Endodermal cell (in vitro differentiated cells): ENCODE results near the gene ERCC5. TPM values are rescaled to one million over a fixed set of nuclear protein-coding genes. Genes with fewer than 3 reads are reported as not detected.

Experiments used
- DNase-seq: peaks from one replicate; pipeline ENCODE4 v3.0.0-alpha.2; 2017
- H3K27ac ChIP-seq: 2 replicates; pipeline ENCODE4 v1.5.1; 2013; ENCODE audit warnings: mild to moderate bottlenecking, low read depth, low read length, moderate library complexity
- H3K27me3 ChIP-seq: 2 replicates; pipeline ENCODE4 v1.6.1; 2013; ENCODE audit warnings: mild to moderate bottlenecking, low read length, moderate library complexity; ENCODE audit not compliant: insufficient read depth, control insufficient read depth, poor library complexity, severe bottlenecking
- H3K36me3 ChIP-seq: 2 replicates; pipeline ENCODE4 v1.7.0; 2013; ENCODE audit warnings: mild to moderate bottlenecking, low read length, moderate library complexity; ENCODE audit not compliant: control insufficient read depth, insufficient read depth
- H3K4me1 ChIP-seq: one replicate; pipeline ENCODE4 v1.7.0; 2013; ENCODE audit warnings: low read length; ENCODE audit not compliant: control insufficient read depth, insufficient read depth
- H3K4me3 ChIP-seq: 2 replicates; pipeline ENCODE4 v1.5.1; 2013; ENCODE audit warnings: mild to moderate bottlenecking, low read length, moderate library complexity
- H3K9ac ChIP-seq: 2 replicates; pipeline ENCODE4 v1.6.1; 2013; ENCODE audit warnings: mild to moderate bottlenecking, low read length, moderate library complexity; ENCODE audit not compliant: poor library complexity, severe bottlenecking; ENCODE audit errors: extremely low read depth
- H3K9me3 ChIP-seq: 2 replicates; pipeline ENCODE4 v1.6.1; 2013; ENCODE audit warnings: mild to moderate bottlenecking, low read length, moderate library complexity; ENCODE audit not compliant: control insufficient read depth
- H3K27ac Mint-ChIP-seq: 2 replicates; pipeline ENCODE4 v1.8.0; 2020; ENCODE audit warnings: mixed read lengths
- H3K27me3 Mint-ChIP-seq: 2 replicates; pipeline ENCODE4 v1.8.0; 2021; ENCODE audit warnings: mild to moderate bottlenecking, mixed read lengths; ENCODE audit not compliant: insufficient read depth
- H3K36me3 Mint-ChIP-seq: 2 replicates; pipeline ENCODE4 v1.8.0; 2020; ENCODE audit warnings: low read depth, mixed read lengths
- H3K4me1 Mint-ChIP-seq: 2 replicates; pipeline ENCODE4 v1.8.0; 2020; ENCODE audit warnings: mixed read lengths
- H3K4me3 Mint-ChIP-seq: 2 replicates; pipeline ENCODE4 v1.8.0; 2020; ENCODE audit warnings: mild to moderate bottlenecking, moderate library complexity, mixed read lengths
- H3K9me3 Mint-ChIP-seq: 2 replicates; pipeline ENCODE4 v1.8.0; 2020; ENCODE audit warnings: mild to moderate bottlenecking, mixed read lengths
- WGBS, 2 experiments: methylation state at CpG; one replicate each; pipeline versions ENCODE4 v1.1.5 to v1.1.7; 2013; ENCODE audit warnings: missing lambda C conversion rate in 2 of 2, mixed read lengths in 1 of 2; ENCODE audit not compliant: insufficient coverage in 1 of 2, insufficient read length in 1 of 2; 5-methylcytosine and 5-hydroxymethylcytosine counted together
- total RNA-seq, 2 donors: library from RNA; stranded (reverse); fragmentation: NEBNext Ultra II Directional in 1 of 2; extraction: Animal tissue kit (Norgen Biotek cat#: 25700) in 1 of 2; gene quantifications; 2 replicates in 1 of 2; 3 replicates in 1 of 2; pipeline ENCODE4 v1.2.1, GENCODE V29; 2021
- TF ChIP-seq, protein P1 (sequence below): fragments of 200-600 bp; sonication (generic); conservative IDR thresholded peaks from 2 replicates; pipeline ENCODE4 v1.5.0; 2021; ENCODE audit warnings: antibody characterized with exemption, mild to moderate bottlenecking

The ERCC5 gene
- total RNA-seq, 2 donors from 2014 or later: 22.4 to 26.7 TPM

DNA sequence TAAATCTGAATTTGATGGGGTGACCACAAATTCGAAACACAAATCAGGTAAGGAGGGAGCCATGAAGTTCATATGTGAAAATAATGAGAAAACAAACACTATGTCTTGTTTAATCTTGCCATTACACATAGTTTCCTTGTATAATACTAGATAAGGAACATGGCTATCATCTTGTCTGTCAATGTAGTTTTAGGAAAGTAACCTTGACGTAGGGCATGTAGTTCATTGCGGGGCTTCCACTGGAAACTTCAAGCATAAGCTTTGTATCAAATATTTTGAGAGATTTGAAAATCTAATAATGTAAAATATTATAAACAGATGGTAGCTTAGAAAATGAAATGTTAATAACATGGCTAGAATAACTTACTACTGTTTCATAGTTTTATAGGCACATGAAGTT is 38.1 kb upstream of the ERCC5 start:
- TF ChIP-seq, protein P1, sequence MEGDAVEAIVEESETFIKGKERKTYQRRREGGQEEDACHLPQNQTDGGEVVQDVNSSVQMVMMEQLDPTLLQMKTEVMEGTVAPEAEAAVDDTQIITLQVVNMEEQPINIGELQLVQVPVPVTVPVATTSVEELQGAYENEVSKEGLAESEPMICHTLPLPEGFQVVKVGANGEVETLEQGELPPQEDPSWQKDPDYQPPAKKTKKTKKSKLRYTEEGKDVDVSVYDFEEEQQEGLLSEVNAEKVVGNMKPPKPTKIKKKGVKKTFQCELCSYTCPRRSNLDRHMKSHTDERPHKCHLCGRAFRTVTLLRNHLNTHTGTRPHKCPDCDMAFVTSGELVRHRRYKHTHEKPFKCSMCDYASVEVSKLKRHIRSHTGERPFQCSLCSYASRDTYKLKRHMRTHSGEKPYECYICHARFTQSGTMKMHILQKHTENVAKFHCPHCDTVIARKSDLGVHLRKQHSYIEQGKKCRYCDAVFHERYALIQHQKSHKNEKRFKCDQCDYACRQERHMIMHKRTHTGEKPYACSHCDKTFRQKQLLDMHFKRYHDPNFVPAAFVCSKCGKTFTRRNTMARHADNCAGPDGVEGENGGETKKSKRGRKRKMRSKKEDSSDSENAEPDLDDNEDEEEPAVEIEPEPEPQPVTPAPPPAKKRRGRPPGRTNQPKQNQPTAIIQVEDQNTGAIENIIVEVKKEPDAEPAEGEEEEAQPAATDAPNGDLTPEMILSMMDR: no peak
- Histone ChIP-seq H3K27ac (no peak overlapping the region), H3K4me3 (no peak overlapping the region), H3K9ac (no peak overlapping the region), H3K4me1 (no peaks in the 10 kb centered on the region), H3K36me3 (peaks cover 4% of the 10 kb centered on the region), H3K27me3 (no peaks in the 10 kb centered on the region), H3K9me3 (peaks cover 9% of the 10 kb centered on the region)
- peaks cover 12% of the 10 kb centered on the region for H3K9me3 Mint-ChIP-seq
- no peak for DNase-seq
- no peak overlapping the region for H3K4me3 Mint-ChIP-seq
- no peaks in the 10 kb centered on the region for H3K27me3 Mint-ChIP-seq
- H3K36me3 Mint-ChIP-seq: peaks cover 16% of the 10 kb centered on the region
- WGBS, 2 experiments: 92 to 100% methylated on average over 2 to 3 of the region's 3 CpGs
- no peaks in the 10 kb centered on the region for H3K4me1 Mint-ChIP-seq
- no peak overlapping the region for H3K27ac Mint-ChIP-seq

DNA sequence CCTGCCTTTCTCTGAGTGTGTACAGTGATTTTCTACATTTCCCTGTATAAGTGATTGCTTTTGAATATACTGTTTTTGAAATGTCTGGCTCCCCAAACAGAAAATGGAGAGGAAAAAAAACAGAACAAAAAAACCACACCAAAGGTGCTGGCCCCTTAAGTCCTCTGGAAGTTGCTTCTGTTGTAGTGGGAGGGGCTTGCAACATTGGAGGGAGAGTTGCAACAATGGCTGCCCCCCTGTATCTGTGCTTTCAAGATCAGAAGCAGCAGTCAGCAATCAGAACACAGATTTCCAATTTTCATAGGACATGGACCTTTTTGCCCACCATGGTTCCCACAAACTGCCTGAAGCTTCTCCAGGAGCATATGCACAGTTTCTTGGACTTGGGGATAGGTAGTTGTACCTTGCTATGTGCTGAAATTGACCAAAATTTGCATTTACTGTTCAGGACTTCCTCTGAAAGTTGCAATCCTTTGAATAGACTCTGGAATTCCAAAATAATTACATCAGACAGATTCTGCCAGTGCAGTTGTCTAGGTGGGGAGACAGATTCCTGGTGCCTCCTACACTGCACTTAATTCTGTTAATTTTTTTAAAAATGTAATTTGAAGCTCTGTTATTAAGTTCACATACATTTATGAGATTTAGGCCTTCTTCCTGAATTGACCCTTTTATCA is 33.1 kb upstream of the ERCC5 start:
- TF ChIP-seq, protein P1: no peak
- Mint-ChIP-seq H3K27me3 (no peaks in the 10 kb centered on the region), H3K9me3 (peaks cover 12% of the 10 kb centered on the region), H3K36me3 (peaks cover 16% of the 10 kb centered on the region), H3K4me3 (no peak overlapping the region), H3K4me1 (no peaks in the 10 kb centered on the region), H3K27ac (peak overlapping the region; percentile 70)
- peaks cover 9% of the 10 kb centered on the region for H3K9me3 ChIP-seq
- no peak for DNase-seq
- H3K9ac ChIP-seq: no peak overlapping the region
- no peaks in the 10 kb centered on the region for H3K27me3 ChIP-seq
- peaks cover 11% of the 10 kb centered on the region for H3K36me3 ChIP-seq
- no peak overlapping the region for H3K4me3 ChIP-seq
- no peak overlapping the region for H3K27ac ChIP-seq
- no peaks in the 10 kb centered on the region for H3K4me1 ChIP-seq

DNA sequence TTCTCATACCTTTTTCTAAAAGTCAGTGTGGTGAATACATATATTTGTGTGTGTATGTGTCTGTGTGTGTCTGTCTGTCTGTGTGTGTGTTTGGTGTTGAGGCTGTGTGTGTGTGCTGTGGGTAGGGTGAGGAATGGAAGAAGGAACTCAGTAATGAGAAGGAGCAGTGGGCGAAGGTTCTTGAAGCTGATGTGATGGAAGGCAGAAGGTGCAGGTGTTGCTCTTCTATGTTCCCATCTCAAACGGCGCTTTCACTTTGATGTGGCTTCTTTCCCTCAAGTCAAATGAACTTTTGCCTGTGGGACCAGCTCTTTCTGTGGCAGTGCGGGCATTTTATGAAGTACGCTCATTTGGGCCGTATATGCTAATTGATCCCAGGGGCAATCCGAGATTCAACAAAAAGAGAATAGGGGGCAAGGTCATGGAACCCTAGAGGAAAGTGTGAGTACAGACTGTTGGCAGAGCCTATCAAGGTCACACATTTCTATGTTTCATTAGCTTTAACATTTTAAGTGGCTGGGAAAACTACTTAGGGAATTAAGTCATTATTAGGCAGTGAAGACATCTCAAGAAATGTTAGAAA is 31.7 kb upstream of the ERCC5 start:
- no peaks in the 10 kb centered on the region for H3K4me1 Mint-ChIP-seq
- H3K4me3 Mint-ChIP-seq: no peak overlapping the region
- WGBS, 2 experiments: 92 to 97% methylated on average over 5 to 7 of the region's 7 CpGs
- H3K27me3 ChIP-seq: no peaks in the 10 kb centered on the region
- no peak overlapping the region for H3K9ac ChIP-seq
- DNase-seq: no peak
- H3K27ac ChIP-seq: no peak overlapping the region
- no peaks in the 10 kb centered on the region for H3K27me3 Mint-ChIP-seq
- TF ChIP-seq, protein P1: no peak
- peak overlapping the region; percentile 0 for H3K27ac Mint-ChIP-seq
- no peak overlapping the region for H3K4me3 ChIP-seq
- peaks cover 17% of the 10 kb centered on the region for H3K36me3 Mint-ChIP-seq
- peaks cover 9% of the 10 kb centered on the region for H3K9me3 ChIP-seq
- H3K36me3 ChIP-seq: peaks cover 11% of the 10 kb centered on the region
- peaks cover 12% of the 10 kb centered on the region for H3K9me3 Mint-ChIP-seq
- no peaks in the 10 kb centered on the region for H3K4me1 ChIP-seq
